HG02870 (cell line): ENCODE data around the gene TMEM221.

Experiments used
- ATAC-seq: cut with Tn5 transposase; IDR thresholded peaks from one replicate; pipeline ENCODE4 v1.9.1; 2021; ENCODE audit warnings: mild to moderate bottlenecking, moderate library complexity; ENCODE audit not compliant: unreplicated experiment

The TMEM221 gene

DNA sequence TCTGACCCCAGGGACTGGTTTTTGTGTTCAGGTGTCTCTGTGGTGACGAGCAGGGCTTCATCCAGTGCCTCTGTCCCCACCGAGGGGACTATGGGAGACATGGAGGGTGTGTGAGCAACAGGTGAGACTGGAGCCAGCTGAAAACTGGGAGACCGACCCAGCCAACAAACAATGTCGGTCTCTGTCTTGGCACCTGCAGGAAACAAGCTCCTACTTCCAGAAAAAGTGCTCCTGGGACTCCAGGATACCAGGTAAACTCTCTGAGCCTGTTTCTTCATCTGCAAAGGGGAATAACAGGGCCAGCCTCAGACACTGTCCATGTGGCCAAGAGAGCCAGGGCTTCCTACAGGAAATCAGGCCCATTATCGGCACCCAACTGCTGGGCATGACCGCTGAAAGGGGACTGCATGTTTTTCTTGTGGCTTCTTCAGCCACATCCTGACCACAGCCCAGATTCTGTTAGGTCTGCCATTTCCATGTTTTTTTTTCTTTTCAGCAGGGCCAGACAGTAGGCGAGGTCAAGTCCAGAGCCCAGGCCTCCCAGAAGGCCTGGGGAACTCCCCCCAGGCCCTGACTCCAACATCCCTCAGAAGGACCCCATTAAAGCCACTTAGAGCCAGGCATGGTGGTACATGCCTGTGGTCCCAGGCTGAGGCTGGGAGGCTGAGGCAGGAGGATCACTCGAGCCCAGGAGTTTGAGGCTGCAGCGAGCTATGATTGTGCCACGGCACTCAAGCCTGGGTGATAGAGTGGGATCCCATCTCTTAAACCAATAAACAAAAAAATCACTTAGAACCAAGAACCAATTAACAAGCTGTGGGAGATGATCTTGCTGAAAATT is 42.2 kb downstream of the TMEM221 start:
- ATAC-seq: no peak

DNA sequence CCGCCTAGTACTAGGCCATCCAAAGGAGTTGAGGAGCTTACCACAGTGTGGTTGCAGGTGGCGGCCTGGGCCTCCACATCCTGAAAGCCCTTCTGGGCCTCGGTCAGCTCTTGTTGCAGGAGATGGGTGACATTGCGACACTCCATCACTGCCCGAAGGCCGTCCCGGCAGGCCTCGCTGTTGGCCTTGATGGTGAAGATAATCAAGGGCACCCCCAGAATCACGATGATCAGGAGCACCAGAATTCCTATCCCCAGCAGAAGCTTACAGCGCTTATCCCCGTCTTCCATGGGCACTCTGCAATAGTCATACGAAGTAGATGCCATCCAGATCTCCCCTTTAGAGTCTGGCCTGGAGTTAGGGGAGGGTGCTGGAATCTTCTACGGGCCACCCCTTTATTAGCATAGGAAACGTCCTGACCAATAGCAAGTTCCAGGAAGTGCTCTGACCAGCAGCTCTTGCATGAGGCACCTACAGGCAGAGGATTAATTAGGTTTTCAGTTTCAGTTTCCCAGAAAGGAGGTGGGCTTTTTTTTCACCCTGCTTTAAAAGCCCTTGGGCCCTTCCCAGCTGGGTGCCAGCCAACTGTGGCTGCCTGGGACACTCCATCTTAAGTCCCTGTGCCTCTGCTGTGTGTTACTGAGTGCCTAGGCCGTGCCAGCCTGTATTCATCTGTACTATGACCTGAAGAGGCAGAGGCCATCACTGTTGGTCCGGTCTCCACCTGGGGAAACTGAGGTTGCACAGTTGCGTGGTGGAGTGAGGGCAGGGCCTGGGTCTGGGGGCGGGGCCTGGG is 43.0 kb downstream of the TMEM221 start, which contains the start of gene BST2:
TSS of gene BST2 (minus strand) at position 381 of the 796 bp plus-strand sequence. CDS start at position 326, 55 bp downstream.
- peak; percentile 79 for ATAC-seq

DNA sequence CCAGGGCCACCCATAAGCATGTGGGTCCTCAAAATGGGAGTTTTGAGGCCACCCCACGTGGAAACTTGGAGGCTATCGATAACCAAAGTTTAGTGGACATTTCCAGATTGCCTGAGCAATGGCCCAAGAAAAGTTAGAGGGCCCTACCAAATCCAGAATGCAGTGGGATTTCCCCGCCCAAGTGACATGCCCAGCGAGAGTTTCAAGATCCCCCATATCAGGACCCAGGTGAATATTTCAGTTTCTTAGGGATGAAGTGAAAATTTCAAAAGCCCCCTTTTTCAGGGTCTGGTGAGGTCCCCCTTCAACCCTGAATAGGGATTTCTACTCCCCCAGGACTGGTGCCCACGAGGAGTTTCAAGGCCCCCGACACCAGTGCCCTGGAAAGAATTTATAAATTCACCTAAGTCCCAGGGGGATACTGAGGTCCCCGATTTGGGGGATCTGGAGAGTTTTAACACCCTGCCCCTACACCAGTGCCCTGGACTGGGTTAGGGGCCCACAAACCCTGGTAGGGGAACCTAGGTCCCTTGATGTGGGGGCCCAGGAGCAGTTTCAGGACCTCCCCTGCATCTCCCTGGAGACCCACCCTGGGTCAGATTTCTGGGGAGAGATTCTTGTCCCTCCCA is 43.7 kb downstream of the TMEM221 start:
- ATAC-seq: no peak

DNA sequence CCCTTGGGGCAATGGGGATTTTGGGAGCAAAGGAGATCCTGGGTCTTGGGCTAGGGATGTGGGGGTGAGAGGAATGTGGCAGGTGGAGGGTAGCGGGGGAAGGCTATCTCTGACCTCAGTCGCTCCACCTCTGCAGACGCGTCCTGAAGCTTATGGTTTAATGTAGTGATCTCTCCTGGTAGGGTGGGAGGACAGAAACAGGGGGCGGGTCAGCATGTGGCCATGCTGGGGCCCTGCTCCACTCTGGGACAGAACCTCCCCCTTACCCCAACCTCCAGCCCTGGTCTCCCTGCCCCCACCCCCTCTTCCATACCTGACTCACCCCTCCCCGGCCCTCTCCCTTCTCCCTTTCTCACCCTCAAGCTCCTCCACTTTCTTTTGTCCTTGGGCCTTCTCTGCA is 44.5 kb downstream of the TMEM221 start:
- no peak for ATAC-seq

DNA sequence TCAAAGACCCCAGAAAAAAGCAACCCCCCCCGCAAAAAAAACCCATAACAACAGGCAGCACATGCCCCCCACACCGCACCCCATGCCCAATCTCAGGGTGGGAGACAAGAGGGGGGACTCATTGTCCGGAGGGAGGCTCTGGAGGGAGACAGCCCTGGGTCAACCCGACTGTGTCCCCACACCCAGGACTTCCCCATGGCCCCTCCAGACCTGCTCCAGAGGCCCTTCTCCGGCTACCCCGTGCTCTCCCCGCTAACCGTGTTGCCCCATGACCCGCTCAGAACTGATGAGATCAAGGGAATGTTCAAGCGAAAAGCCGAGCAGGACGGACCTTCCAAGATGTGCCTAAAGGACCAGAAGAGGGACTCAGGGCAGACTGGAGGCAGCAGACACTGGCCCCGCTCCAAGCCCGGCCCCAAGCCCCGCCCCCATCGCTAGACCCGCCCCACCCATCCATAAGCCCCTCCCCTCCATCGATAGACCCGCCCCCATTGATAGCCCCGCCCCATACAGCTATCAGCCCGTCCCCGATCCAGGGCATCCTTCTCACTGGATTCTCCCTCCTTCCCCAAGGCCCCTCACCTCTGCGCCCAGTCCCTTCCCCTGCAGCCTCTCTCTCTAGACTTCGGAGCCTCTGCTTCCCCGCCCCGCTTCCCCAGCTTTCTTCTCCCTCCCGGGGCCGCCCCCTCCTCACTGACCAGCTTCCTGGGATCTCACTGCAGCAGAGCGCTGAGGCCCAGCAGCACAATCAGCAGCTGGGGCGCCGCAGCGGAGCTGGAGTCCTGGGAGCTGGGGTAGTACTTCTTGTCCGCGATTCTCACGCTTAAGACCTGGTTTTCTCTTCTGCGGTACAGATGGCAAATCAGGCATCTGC is 45.2 kb downstream of the TMEM221 start:
- ATAC-seq: no peak

DNA sequence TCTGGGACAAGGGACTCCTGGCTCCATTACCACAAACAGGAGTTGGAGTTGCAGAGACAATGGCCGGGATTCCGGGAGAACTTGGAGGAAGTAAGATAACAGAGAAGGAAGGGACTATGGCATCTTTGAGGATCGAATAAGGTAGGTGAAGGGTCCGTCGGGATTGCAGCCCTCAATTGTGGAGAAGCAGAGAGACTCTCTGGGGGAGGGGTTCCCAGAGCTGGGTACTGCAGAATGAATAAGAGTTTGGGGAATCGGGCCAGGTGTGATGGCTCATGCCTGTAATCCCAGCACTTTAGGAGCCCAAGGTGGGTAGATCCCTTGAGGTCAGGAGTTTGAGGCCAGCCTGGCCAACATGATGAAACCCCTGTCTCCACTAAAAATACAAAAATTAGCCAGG is 46.8 kb downstream of the TMEM221 start:
- ATAC-seq: no peak

DNA sequence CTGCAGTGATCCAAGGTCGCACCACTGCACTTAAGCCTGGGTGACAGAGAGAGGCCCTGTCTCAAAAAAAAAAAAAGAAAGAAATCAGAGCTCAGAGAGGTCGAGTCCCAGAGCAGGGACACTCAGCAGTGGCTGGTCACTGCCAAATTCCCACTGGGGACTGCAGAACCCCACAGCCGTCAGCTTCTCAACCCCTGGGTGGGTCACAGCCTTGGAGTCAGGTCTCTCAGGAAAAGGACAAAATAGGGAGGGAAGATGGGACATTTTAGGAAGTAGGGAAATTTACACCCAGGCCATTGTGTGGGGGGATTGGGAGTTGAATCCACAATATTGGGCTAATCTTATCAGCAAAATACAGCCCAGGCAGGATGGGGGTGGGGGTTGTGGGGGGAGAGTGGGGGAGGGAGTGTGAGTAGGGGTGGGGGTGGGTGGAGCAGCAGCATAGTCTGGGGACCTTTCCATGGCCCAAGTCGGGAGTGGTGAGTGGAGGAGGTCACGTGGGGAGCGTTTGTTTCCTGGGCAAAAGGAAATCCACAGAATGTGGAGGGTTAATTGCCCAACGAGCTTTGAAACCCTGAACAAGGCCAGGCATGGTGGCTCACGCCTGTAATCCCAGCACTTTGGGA is 49.5 kb downstream of the TMEM221 start:
- ATAC-seq: no peak

DNA sequence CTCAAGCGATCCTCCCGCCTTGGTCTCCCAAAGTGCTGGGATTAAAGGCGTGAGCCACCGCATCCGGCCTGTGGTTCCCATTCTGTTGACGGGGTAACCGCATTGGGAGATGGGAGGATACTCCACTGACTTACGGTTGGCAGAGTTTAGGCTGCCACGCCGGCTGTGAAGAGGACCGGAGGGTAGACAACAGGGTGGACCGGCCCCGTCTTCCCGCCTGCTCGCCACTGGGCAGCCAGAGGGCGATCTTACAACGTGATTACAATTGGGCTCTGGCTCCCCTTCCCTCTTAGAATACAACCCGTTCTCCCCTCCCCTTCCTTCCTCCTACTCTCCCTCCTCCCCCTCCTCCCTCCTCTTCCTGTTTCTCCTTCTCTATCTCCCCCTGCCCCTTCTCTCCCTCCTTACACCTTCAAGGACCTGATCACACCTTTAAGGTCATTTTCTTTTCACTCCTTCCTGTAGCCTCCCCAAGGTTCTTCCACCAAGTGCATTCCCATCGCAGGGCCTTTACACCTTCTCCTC is 53.5 kb downstream of the TMEM221 start:
- ATAC-seq: no peak

DNA sequence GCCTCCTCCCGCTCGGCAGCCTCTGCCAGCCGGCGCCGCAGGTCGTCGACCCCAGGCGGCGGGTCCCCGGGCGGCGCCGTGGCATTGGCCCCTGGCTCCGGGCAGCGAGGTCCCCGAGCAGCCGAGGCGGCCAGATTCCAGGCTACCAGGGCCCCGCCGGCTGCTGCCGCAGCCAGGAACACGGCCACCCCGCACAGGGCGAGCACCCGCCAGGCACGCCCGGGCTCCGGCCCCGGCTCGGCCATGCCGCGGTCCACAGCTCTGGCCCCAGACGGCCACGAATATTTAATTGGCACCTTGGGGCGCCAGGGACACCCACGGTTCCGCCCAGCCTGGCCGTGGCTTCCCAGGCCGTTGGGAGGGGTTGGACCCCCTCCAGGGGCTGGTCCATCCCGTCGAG is 54.6 kb downstream of the TMEM221 start, which contains the start of gene CCDC194:
TSS of gene CCDC194 (minus strand) at position 283 of the 400 bp plus-strand sequence. CDS start at position 245, 38 bp downstream.
- no peak for ATAC-seq

DNA sequence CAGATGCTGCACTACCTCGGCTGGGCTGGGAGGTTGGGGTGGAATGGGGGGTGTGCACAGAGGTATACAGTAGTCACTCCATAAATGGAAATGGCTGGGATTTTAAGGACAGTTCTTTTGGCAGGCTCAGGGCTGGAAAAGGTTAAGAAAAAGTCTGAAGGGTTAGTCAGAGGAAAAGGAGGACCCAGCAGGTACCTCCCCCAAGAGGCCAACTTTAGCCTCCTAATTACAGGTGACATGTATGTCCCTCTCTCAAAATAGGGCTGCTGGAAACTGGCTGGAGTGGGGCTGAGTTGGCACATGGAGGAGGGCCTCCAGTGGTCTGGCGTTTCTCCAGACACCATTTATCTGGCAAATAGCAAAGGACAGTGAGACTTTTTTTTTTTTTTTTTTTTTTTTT is 55.5 kb downstream of the TMEM221 start:
- ATAC-seq: no peak

DNA sequence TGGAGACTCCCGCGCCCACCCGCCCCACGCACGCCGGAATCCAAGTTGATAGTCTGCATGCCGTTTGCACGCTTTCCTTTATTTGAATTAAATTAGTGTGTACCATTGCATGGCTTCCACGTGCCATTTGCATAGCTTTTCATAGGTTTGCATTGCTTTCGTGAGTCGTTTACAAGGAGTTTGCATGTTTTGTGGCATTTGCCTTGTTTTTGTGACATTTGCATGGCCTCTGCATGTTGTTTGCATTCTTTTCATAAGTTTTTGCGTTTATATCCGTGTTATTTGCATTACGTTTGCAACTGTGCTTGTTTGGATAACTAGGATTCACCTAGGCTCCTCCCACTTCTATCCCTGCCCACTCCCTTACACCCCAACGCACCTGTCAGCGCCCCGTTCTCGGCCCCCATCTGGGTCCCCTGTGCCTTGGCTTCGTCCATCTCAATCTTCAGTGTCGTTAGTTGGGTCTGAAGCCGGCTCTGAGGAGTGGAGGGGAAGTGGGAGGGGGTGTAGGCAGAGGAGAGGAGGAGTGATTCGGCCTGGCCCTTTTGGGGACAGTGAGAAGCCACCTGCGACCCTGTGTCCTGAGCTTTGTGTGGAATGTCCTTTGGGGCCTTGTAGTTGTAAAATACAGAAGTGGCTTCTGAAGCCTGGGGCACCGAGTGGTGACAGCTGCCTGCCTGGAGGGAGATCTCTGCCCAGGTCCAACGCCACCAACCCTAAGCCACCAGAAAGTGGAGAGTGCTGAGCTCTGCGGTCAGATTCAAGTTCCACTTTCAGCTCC is 56.9 kb downstream of the TMEM221 start:
- ATAC-seq: no peak

DNA sequence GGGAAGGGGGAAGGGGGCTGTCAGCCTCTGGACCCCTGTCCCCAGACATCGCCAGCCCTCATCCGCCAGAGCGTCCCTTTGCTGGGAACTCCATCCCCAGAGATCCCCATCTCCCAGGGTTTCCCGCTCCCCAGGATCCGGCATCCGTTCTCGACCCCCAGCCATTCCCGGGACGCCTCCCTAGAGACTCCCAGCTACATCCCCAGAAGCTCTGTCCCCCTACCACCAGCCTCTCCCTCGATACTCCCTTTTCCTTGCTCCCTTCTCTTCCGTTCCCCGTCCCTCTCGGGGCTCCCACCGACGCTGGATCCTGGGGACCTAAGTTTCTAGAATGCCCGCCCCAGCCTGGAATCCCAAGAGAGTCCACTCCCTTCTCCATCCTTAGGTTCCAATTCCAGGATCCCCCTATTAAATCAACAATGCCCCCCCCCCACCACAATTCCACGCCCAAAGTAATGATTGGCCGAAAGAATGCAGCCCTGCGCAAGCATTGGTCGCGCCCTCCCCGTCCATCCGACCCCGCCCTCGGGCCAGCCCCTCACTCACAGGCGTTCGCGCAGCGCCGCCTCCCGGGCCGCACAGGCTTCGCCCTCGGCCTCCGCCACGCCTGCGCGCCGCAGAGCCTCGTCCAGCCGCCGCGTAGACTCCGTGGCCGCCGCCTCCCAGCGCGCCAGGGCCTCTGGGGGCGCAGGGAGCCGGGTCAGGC is 57.6 kb downstream of the TMEM221 start:
- ATAC-seq: peak; percentile 83

DNA sequence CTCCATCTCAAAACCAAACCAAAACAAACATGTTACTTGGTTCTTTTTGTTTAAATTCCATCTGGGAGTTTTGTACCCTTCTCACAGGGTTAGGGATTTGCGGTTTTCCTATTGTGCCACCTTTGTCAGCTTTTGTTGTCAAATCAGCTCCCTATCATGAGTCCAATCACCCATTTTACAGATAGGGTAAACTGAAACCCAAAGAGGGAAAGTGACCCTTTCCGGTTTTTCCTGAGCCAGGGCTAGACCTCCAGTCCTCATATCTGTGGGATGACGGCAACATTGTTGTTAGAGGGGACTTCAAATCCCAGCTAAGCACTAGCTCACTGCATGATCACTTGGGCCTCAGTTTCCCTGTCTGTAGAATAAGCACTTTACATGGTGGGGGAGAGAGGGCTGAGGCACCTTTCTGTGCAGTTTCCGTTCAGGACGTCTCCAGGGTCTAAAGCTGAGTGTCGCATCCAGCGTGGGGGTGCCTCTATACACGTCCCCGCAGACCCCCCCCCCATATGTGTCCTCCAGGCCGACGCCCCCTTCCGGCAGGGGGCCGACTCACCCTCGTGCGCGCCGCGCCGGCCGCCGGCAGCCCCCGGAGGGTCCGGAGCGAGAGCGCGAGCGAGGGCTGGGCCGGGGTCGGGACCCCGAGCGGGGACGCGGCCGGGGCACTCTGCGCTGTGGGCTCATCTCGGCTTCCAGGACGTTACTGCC is 58.4 kb downstream of the TMEM221 start:
- no peak for ATAC-seq

DNA sequence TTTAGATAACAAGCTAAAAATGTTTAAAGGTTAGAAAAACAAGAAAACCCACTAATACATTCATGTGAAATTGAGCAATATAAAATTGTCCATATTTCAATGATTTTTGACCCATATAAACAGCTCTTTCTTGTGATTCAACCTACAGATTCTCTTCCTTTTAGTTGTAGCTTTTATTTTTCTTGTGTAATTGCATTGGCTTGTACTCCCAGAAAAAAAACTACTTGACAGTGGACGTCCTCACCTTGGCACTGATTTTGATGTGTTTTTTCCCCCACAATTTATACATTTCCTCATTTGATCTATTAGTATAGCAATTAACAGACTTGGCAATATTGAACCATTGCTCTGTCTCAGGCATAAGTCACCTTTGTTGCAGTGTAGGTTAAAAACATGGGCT is 59.2 kb downstream of the TMEM221 start:
- ATAC-seq: no peak

DNA sequence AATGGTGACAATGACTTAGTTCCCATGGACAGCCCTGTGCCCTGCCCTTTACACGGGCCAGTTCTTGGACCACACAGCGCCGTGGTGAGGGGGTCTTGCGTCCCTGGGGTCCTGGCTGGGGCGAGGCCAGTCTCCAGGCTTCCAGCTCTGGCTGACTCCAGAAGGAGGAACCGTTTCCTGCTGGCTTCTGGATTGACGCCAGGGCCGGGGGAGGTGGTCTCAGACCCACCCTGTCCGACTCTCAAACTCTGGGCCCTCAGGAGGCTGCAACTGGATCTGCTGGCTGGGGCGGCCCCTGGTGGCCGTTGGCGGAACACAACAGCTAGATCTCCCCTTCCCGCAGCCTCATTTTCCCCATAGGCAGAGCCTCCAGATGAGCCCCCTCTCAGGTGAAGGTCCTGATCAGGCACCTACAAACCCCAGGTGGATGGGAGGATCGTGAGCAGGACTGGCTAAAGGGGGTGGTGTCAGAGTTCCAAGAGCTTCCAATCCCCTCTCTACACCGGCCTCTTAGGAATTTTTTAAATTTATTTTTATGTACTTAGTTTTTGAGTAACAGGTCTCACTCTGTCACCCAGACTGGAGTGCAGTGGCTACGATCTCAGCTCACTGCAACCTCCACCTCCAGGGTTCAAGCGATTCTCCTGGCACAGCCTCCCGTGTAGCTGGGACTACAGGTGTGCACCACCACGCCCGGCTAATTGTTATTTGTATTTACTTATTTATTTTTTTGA is 62.4 kb downstream of the TMEM221 start:
- no peak for ATAC-seq
